GM06990 (cell line): Measurements from ENCODE around the gene ENO4.

Experiments used
- DNase-seq: peaks from one replicate; pipeline ENCODE4 v3.0.0-alpha.2; 2011; ENCODE audit not compliant: insufficient read length; ENCODE audit errors: extremely low read depth
- H3K27me3 ChIP-seq: replicated peaks from 2 replicates; pipeline ENCODE4 v1.6.0; 2011; ENCODE audit warnings: low read length; ENCODE audit not compliant: control insufficient read depth, insufficient read depth
- H3K36me3 ChIP-seq: 2 replicates; pipeline ENCODE4 v1.5.1; 2011; ENCODE audit warnings: low read length; ENCODE audit not compliant: control insufficient read depth, insufficient read depth
- H3K4me3 ChIP-seq: replicated peaks from 2 replicates; pipeline ENCODE4 v1.5.1; 2011; ENCODE audit warnings: low read depth, mild to moderate bottlenecking, control low read depth, low read length
- TF ChIP-seq, protein P1 (sequence below): IDR thresholded peaks from 2 replicates; pipeline ENCODE4 v1.5.1; 2011; ENCODE audit warnings: low read length, control low read depth, mild to moderate bottlenecking, inconsistent platforms; ENCODE audit not compliant: insufficient read depth, poor library complexity, severe bottlenecking

The ENO4 gene

DNA sequence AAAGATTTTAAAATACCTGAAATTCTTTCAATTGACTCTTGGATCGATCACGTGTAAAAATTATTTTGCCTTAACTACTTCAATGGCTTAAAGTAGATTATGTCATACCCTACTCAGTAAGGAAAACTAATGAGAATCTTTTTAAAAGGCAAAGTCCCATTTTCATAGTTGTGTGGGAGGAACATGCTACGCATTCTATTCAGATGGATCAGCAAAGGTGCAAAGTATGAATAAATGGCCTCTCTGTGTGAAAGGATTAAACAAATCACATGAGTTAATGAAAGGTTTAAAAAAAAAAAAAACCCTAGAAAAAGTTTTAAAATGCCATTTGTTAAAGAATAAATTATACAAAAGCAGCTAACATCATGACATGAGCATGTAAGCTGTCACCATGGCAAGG is 77.1 kb downstream of the ENO4 start:
- TF ChIP-seq, protein P1, sequence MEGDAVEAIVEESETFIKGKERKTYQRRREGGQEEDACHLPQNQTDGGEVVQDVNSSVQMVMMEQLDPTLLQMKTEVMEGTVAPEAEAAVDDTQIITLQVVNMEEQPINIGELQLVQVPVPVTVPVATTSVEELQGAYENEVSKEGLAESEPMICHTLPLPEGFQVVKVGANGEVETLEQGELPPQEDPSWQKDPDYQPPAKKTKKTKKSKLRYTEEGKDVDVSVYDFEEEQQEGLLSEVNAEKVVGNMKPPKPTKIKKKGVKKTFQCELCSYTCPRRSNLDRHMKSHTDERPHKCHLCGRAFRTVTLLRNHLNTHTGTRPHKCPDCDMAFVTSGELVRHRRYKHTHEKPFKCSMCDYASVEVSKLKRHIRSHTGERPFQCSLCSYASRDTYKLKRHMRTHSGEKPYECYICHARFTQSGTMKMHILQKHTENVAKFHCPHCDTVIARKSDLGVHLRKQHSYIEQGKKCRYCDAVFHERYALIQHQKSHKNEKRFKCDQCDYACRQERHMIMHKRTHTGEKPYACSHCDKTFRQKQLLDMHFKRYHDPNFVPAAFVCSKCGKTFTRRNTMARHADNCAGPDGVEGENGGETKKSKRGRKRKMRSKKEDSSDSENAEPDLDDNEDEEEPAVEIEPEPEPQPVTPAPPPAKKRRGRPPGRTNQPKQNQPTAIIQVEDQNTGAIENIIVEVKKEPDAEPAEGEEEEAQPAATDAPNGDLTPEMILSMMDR = no peak
- no peaks in the 10 kb centered on the region for H3K27me3 ChIP-seq
- no peak overlapping the region for H3K4me3 ChIP-seq
- no peaks in the 10 kb centered on the region for H3K36me3 ChIP-seq
- DNase-seq = no peak

DNA sequence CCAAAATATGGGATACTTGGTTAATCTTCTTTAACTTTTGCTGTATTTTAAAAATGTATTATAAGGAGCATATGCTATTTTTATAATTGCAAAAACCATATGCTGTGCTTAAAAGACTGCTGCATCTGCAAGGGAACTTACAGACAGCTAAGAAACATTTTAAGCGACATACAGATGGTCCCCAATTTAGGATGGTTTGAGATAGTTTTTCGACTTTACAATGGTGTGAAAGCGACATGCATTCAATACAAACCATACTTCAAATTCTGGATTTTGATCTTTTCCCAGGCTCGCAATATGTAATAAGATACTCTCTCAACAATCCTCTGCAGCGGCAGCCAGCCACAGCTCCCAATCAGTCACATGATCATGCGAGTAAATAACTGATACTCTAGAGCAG is 82.5 kb downstream of the ENO4 start:
- TF ChIP-seq, protein P1 = no peak
- H3K4me3 ChIP-seq = no peak overlapping the region
- no peaks in the 10 kb centered on the region for H3K27me3 ChIP-seq
- no peaks in the 10 kb centered on the region for H3K36me3 ChIP-seq
- DNase-seq = no peak
